ENCODE measurements around the gene LAMTOR2. TPM values are rescaled to one million over a fixed set of nuclear protein-coding genes. Genes with fewer than 3 reads are reported as not detected.
"Not testable (repeated sequence)": the region's sequence is repeated elsewhere in the genome, so short reads cannot be mapped to it uniquely, and the experiment has no call there.

LAMTOR2 gene
- total and polyA plus RNA-seq, 2 donors (not counting 1 experiment from before 2014, with no cell fraction given) = 56.3 to 84.7 TPM

GRCh38 chr1:156067262-156067661 lies 12.7 kb downstream of the LAMTOR2 start:
- no peak for DNase-seq (ENCODE audit: low read depth in 2 of 2)
- no peak overlapping the region for H2AFZ ChIP-seq (ENCODE audit: low read length)
- no peaks in the 10 kb centered on the region for H4K20me1 ChIP-seq (ENCODE audit: control insufficient read depth, extremely low read depth, insufficient read depth, low read length)
- no peaks in the 10 kb centered on the region for H3K9me3 ChIP-seq (ENCODE audit: control insufficient read depth, insufficient read depth, low read depth, low read length)
- H3K4me3 ChIP-seq (replicated peaks in 1 of 4; ENCODE audit: control extremely low read depth in 1 of 4, insufficient read depth in 1 of 4, low read depth in 3 of 4, low read length in 4 of 4) = no peak overlapping the region
- TF ChIP-seq CTCF (conservative IDR thresholded peaks at IDR 0.05 in 1 of 2, IDR thresholded peaks at IDR 0.05 in 1 of 2; ENCODE audit: low read depth in 1 of 2, low read length in 2 of 2) = no peak
- no peak for TF ChIP-seq EZH2 (IDR thresholded peaks at IDR 0.05; ENCODE audit: low read length, missing control alignments)
- H3K27ac ChIP-seq (ENCODE audit: insufficient read depth, low read length) = no peak overlapping the region
- no peak overlapping the region for H3K4me2 ChIP-seq (ENCODE audit: extremely low read depth, insufficient read depth, low read length)
- H3K9ac ChIP-seq (ENCODE audit: insufficient read depth, low read length) = no peak overlapping the region
- H3K27me3 ChIP-seq (ENCODE audit: control insufficient read depth, insufficient read depth, low read length) = no peaks in the 10 kb centered on the region
- no peaks in the 10 kb centered on the region for H3K79me2 ChIP-seq (ENCODE audit: control insufficient read depth, insufficient read depth, low read length)
- no peaks in the 10 kb centered on the region for H3K36me3 ChIP-seq (ENCODE audit: control insufficient read depth, insufficient read depth, low read length)
- H3K4me1 ChIP-seq (ENCODE audit: control insufficient read depth, extremely low read depth, insufficient read depth, low read length) = no peaks in the 10 kb centered on the region

GRCh38 chr1:156069490-156070455 lies 15.2 kb downstream of the LAMTOR2 start:
- no peaks in the 10 kb centered on the region for H4K20me1 ChIP-seq (ENCODE audit: control insufficient read depth, extremely low read depth, insufficient read depth, low read length)
- no peaks in the 10 kb centered on the region for H3K79me2 ChIP-seq (ENCODE audit: control insufficient read depth, insufficient read depth, low read length)
- no peak for DNase-seq (ENCODE audit: low read depth in 2 of 2)
- H3K27ac ChIP-seq (ENCODE audit: insufficient read depth, low read length) = no peak overlapping the region
- TF ChIP-seq EZH2 (IDR thresholded peaks at IDR 0.05; ENCODE audit: low read length, missing control alignments) (no peak), CTCF (conservative IDR thresholded peaks at IDR 0.05 in 1 of 2, IDR thresholded peaks at IDR 0.05 in 1 of 2; ENCODE audit: low read depth in 1 of 2, low read length in 2 of 2) (no peak)
- no peaks in the 10 kb centered on the region for H3K36me3 ChIP-seq (ENCODE audit: control insufficient read depth, insufficient read depth, low read length)
- no peak overlapping the region for H3K4me2 ChIP-seq (ENCODE audit: extremely low read depth, insufficient read depth, low read length)
- H2AFZ ChIP-seq (ENCODE audit: low read length) = no peak overlapping the region
- H3K9ac ChIP-seq (ENCODE audit: insufficient read depth, low read length) = no peak overlapping the region
- no peaks in the 10 kb centered on the region for H3K4me1 ChIP-seq (ENCODE audit: control insufficient read depth, extremely low read depth, insufficient read depth, low read length)
- H3K4me3 ChIP-seq (replicated peaks in 1 of 4; ENCODE audit: control extremely low read depth in 1 of 4, insufficient read depth in 1 of 4, low read depth in 3 of 4, low read length in 4 of 4) = no peak overlapping the region
- no peaks in the 10 kb centered on the region for H3K27me3 ChIP-seq (ENCODE audit: control insufficient read depth, insufficient read depth, low read length)
- H3K9me3 ChIP-seq (ENCODE audit: control insufficient read depth, insufficient read depth, low read depth, low read length) = no peaks in the 10 kb centered on the region

- no peaks in the 10 kb centered on the region for H3K9me3 ChIP-seq (ENCODE audit: control insufficient read depth, insufficient read depth, low read depth, low read length)
- no peak overlapping the region for H3K4me2 ChIP-seq (ENCODE audit: extremely low read depth, insufficient read depth, low read length)
- no peaks in the 10 kb centered on the region for H4K20me1 ChIP-seq (ENCODE audit: control insufficient read depth, extremely low read depth, insufficient read depth, low read length)
- no peak for DNase-seq (ENCODE audit: low read depth in 2 of 2)
- H3K9ac ChIP-seq (ENCODE audit: insufficient read depth, low read length) = no peak overlapping the region
- no peak overlapping the region for H3K27ac ChIP-seq (ENCODE audit: insufficient read depth, low read length)
- no peaks in the 10 kb centered on the region for H3K36me3 ChIP-seq (ENCODE audit: control insufficient read depth, insufficient read depth, low read length)
- H3K27me3 ChIP-seq (ENCODE audit: control insufficient read depth, insufficient read depth, low read length) = no peaks in the 10 kb centered on the region
- H3K4me3 ChIP-seq (replicated peaks in 1 of 4; ENCODE audit: control extremely low read depth in 1 of 4, insufficient read depth in 1 of 4, low read depth in 3 of 4, low read length in 4 of 4) = no peak overlapping the region
- H3K4me1 ChIP-seq (ENCODE audit: control insufficient read depth, extremely low read depth, insufficient read depth, low read length) = no peaks in the 10 kb centered on the region
- no peaks in the 10 kb centered on the region for H3K79me2 ChIP-seq (ENCODE audit: control insufficient read depth, insufficient read depth, low read length)
- TF ChIP-seq CTCF (conservative IDR thresholded peaks at IDR 0.05 in 1 of 2, IDR thresholded peaks at IDR 0.05 in 1 of 2; ENCODE audit: low read depth in 1 of 2, low read length in 2 of 2) (no peak), EZH2 (IDR thresholded peaks at IDR 0.05; ENCODE audit: low read length, missing control alignments) (no peak)
- no peak overlapping the region for H2AFZ ChIP-seq (ENCODE audit: low read length)
These were observed 16.0 kb downstream of the LAMTOR2 start for GRCh38 chr1:156070548-156070947.

- H3K79me2 ChIP-seq (ENCODE audit: control insufficient read depth, insufficient read depth, low read length); H3K4me2 ChIP-seq (ENCODE audit: extremely low read depth, insufficient read depth, low read length); H3K4me1 ChIP-seq (ENCODE audit: control insufficient read depth, extremely low read depth, insufficient read depth, low read length); H3K36me3 ChIP-seq (ENCODE audit: control insufficient read depth, insufficient read depth, low read length); H3K4me3 ChIP-seq (replicated peaks in 1 of 4; ENCODE audit: control extremely low read depth in 1 of 4, insufficient read depth in 1 of 4, low read depth in 3 of 4, low read length in 4 of 4); H4K20me1 ChIP-seq (ENCODE audit: control insufficient read depth, extremely low read depth, insufficient read depth, low read length); H3K9me3 ChIP-seq (ENCODE audit: control insufficient read depth, insufficient read depth, low read depth, low read length); H3K27me3 ChIP-seq (ENCODE audit: control insufficient read depth, insufficient read depth, low read length); H3K27ac ChIP-seq (ENCODE audit: insufficient read depth, low read length); DNase-seq (ENCODE audit: low read depth in 2 of 2); H3K9ac ChIP-seq (ENCODE audit: insufficient read depth, low read length); H2AFZ ChIP-seq (ENCODE audit: low read length): not testable (repeated sequence)
These were observed 16.8 kb downstream of the LAMTOR2 start for GRCh38 chr1:156071332-156071816.

Measured in fibroblast of lung (primary cell).